H9 (cell line): ENCODE measurements around the gene ARMH1. TPM values are rescaled to one million over a fixed set of nuclear protein-coding genes. Genes with fewer than 3 reads are reported as not detected.
A peak's percentile ranks its signal among the peaks of the same experiment; 100 is the strongest.

Source experiments
- DNase-seq: peaks from one replicate; pipeline ENCODE4 v3.0.0-alpha.2; 2017
- H2AFZ ChIP-seq: one replicate; pipeline ENCODE4 v1.6.1; 2013; ENCODE audit warnings: mild to moderate bottlenecking, low read length, control low read depth, moderate library complexity
- H2AK5ac ChIP-seq: 2 replicates; pipeline ENCODE4 v1.6.1; 2013; ENCODE audit warnings: low read length, control low read depth, mixed read lengths; ENCODE audit not compliant: insufficient read length
- H2BK120ac ChIP-seq: one replicate; pipeline ENCODE4 v1.6.1; 2013; ENCODE audit warnings: low read depth, mild to moderate bottlenecking, low read length, control low read depth, inconsistent platforms; ENCODE audit not compliant: poor library complexity, severe bottlenecking
- H2BK12ac ChIP-seq: 2 replicates; pipeline ENCODE4 v1.6.1; 2013; ENCODE audit warnings: low read length, control low read depth, mixed read lengths, low read depth; ENCODE audit not compliant: insufficient read length
- H2BK15ac ChIP-seq: 2 replicates; pipeline ENCODE4 v1.6.1; 2013; ENCODE audit warnings: low read depth, low read length, control low read depth
- H2BK20ac ChIP-seq: one replicate; pipeline ENCODE4 v1.6.1; 2013; ENCODE audit warnings: low read depth, mild to moderate bottlenecking, low read length, control low read depth, inconsistent platforms; ENCODE audit not compliant: poor library complexity, severe bottlenecking
- H2BK5ac ChIP-seq: 2 replicates; pipeline ENCODE4 v1.6.1; 2013; ENCODE audit warnings: low read length, control low read depth, mixed read lengths; ENCODE audit not compliant: insufficient read length
- H3K14ac ChIP-seq: 2 replicates; pipeline ENCODE4 v1.6.1; 2013; ENCODE audit warnings: low read length, control low read depth; ENCODE audit not compliant: insufficient read depth
- H3K18ac ChIP-seq: 2 replicates; pipeline ENCODE4 v1.6.1; 2013; ENCODE audit warnings: low read depth, mild to moderate bottlenecking, mixed read lengths, low read length, control low read depth; ENCODE audit not compliant: insufficient read length
- H3K23ac ChIP-seq: 2 replicates; pipeline ENCODE4 v1.6.1; 2013; ENCODE audit warnings: low read length, control low read depth, mixed read lengths, low read depth; ENCODE audit not compliant: insufficient read length
- H3K23me2 ChIP-seq: 2 replicates; pipeline ENCODE4 v1.6.1; 2013; ENCODE audit warnings: low read depth, mild to moderate bottlenecking, mixed read lengths, low read length, control low read depth; ENCODE audit not compliant: insufficient read length, poor library complexity, severe bottlenecking
- H3K27ac ChIP-seq: 2 replicates; pipeline ENCODE4 v1.5.1; 2013; ENCODE audit warnings: low read length, control low read depth, mixed read lengths, low read depth; ENCODE audit not compliant: insufficient read length
- H3K27me3 ChIP-seq: 2 replicates; pipeline ENCODE4 v1.6.1; 2013; ENCODE audit warnings: low read length, control low read depth, inconsistent platforms; ENCODE audit not compliant: insufficient read depth
- H3K4ac ChIP-seq: 2 replicates; pipeline ENCODE4 v1.6.1; 2013; ENCODE audit warnings: low read depth, mild to moderate bottlenecking, control low read depth, inconsistent platforms, low read length, moderate library complexity
- H3K4me1 ChIP-seq: 2 replicates; pipeline ENCODE4 v1.6.1; 2013; ENCODE audit warnings: low read length, control low read depth, inconsistent platforms; ENCODE audit not compliant: insufficient read depth
- H3K4me2 ChIP-seq: 2 replicates; pipeline ENCODE4 v1.6.1; 2013; ENCODE audit warnings: low read length, control low read depth, mixed read lengths; ENCODE audit not compliant: insufficient read length, insufficient read depth
- H3K56ac ChIP-seq: 2 replicates; pipeline ENCODE4 v1.6.1; 2013; ENCODE audit warnings: low read depth, mild to moderate bottlenecking, mixed read lengths, low read length, control low read depth; ENCODE audit not compliant: insufficient read length
- H3K79me1 ChIP-seq: 2 replicates; pipeline ENCODE4 v1.6.1; 2013; ENCODE audit warnings: low read depth, mild to moderate bottlenecking, moderate library complexity, low read length, control low read depth, inconsistent platforms; ENCODE audit not compliant: insufficient read depth, poor library complexity, severe bottlenecking
- H3K79me2 ChIP-seq: 2 replicates; pipeline ENCODE4 v1.6.1; 2013; ENCODE audit warnings: low read length, control low read depth, inconsistent platforms; ENCODE audit not compliant: insufficient read depth
- H3K9ac ChIP-seq: 2 replicates; pipeline ENCODE4 v1.6.1; 2013; ENCODE audit warnings: low read length, control low read depth, mixed read lengths; ENCODE audit not compliant: insufficient read length; ENCODE audit errors: extremely low read depth
- H3K9me3 ChIP-seq: one replicate; pipeline ENCODE4 v1.6.1; 2013; ENCODE audit warnings: low read depth, low read length, inconsistent platforms; ENCODE audit not compliant: control insufficient read depth
- H3T11ph ChIP-seq: one replicate; pipeline ENCODE4 v1.6.1; 2013; ENCODE audit warnings: mild to moderate bottlenecking, low read length, control low read depth, inconsistent platforms
- H4K20me1 ChIP-seq: one replicate; pipeline ENCODE4 v1.6.1; 2013; ENCODE audit not compliant: control insufficient read depth, insufficient read length, insufficient read depth
- H4K5ac ChIP-seq: 2 replicates; pipeline ENCODE4 v1.6.1; 2013; ENCODE audit warnings: low read depth, mild to moderate bottlenecking, mixed read lengths, low read length, control low read depth; ENCODE audit not compliant: insufficient read length
- H4K8ac ChIP-seq: replicated peaks from 2 replicates; pipeline ENCODE4 v1.6.1; 2013; ENCODE audit warnings: low read length, control low read depth, mixed read lengths, low read depth; ENCODE audit not compliant: insufficient read length
- H4K91ac ChIP-seq: 2 replicates; pipeline ENCODE4 v1.6.1; 2013; ENCODE audit warnings: low read depth, mild to moderate bottlenecking, moderate library complexity, mixed read lengths, low read length, control low read depth; ENCODE audit not compliant: insufficient read length
- H3K27ac Mint-ChIP-seq, 3 experiments: 2 replicates in 2 of 3; 3 replicates in 1 of 3; pipeline ENCODE4 v1.8.0; 2020 to 2021; ENCODE audit warnings: mixed read lengths in 3 of 3, mild to moderate bottlenecking in 1 of 3, moderate library complexity in 1 of 3
- H3K27me3 Mint-ChIP-seq: 2 replicates; pipeline ENCODE4 v1.8.0; 2021; ENCODE audit warnings: low read depth, mild to moderate bottlenecking, moderate library complexity, mixed read lengths
- H3K36me3 Mint-ChIP-seq, 3 experiments: 2 replicates in 2 of 3; 3 replicates in 1 of 3; pipeline ENCODE4 v1.8.0; 2020 to 2021; ENCODE audit warnings: low read depth in 3 of 3, mixed read lengths in 3 of 3; ENCODE audit not compliant: insufficient read depth in 1 of 3
- H3K4me1 Mint-ChIP-seq, 2 experiments: 2 replicates each; pipeline ENCODE4 v1.8.0; 2020; ENCODE audit warnings: mixed read lengths in 2 of 2
- H3K4me3 Mint-ChIP-seq, 2 experiments: 2 replicates in 1 of 2; 3 replicates in 1 of 2; pipeline ENCODE4 v1.8.0; 2020 to 2021; ENCODE audit warnings: mild to moderate bottlenecking in 2 of 2, mixed read lengths in 2 of 2, moderate library complexity in 1 of 2
- H3K9me3 Mint-ChIP-seq, 2 experiments: 2 replicates in 1 of 2; 3 replicates in 1 of 2; pipeline ENCODE4 v1.8.0; 2020; ENCODE audit warnings: mild to moderate bottlenecking in 2 of 2, mixed read lengths in 2 of 2, moderate library complexity in 1 of 2
- WGBS: extraction: QIAGEN DNeasy Blood & Tissue Kit; methylation state at CpG from one replicate; pipeline ENCODE4 v1.1.7; 2013; ENCODE audit warnings: missing lambda C conversion rate, low lambda C conversion rate, mixed read lengths; ENCODE audit not compliant: insufficient read length; ENCODE audit errors: extremely low coverage; 5-methylcytosine and 5-hydroxymethylcytosine counted together
- total RNA-seq: library from RNA; stranded (reverse); gene quantifications from 2 replicates; pipeline ENCODE4 v1.2.1, GENCODE V29; 2021
- TF ChIP-seq, protein P1 (sequence below): fragments of 200-600 bp; sonication (generic); conservative IDR thresholded peaks from 3 replicates; pipeline ENCODE4 v1.8.0; 2021; ENCODE audit warnings: antibody characterized with exemption, mild to moderate bottlenecking

ARMH1 gene
- total RNA-seq, 1 experiment from 2014 or later, result 1.0 TPM

DNA sequence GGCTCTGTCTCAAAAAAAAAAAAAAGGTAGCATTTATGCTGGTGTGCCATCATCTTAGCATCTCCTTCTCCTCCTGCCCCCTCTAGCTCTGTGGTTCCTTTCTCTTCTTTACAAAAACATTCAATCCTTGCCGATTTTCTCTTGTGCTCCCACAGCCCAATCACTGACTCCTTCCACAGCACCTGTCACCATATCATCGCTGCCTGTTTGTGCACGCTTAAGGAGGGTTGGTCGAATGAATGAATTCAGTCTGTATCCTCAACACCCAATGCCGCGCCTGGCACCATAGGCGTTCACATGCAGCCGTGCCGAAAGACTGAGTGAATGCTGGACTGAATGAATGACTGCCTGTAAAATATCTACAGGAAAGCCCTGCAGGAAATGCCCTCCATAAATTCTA lies 48.5 kb downstream of the ARMH1 start:
- H3K23me2 ChIP-seq, result no peaks in the 10 kb centered on the region
- H3K27ac ChIP-seq, result no peak overlapping the region
- no peaks in the 10 kb centered on the region for H3K79me2 ChIP-seq
- H4K8ac ChIP-seq, result no peak overlapping the region
- no peaks in the 10 kb centered on the region for H3K79me1 ChIP-seq
- no peak overlapping the region for H3K23ac ChIP-seq
- WGBS, result no CpG with 5 or more reads among the region's 9 CpGs
- no peaks in the 10 kb centered on the region for H3K27me3 ChIP-seq
- no peak overlapping the region for H2BK20ac ChIP-seq
- Mint-ChIP-seq H3K9me3 (peaks cover 0 to 2% of the 10 kb centered on the region in 2 experiments; a peak in 1 of 5 replicates), H3K27me3 (peaks cover under 1% of the 10 kb centered on the region), H3K4me3 (no peak overlapping the region), H3K4me1 (peaks cover 14 to 18% of the 10 kb centered on the region in 2 experiments), H3K27ac (peak overlapping the region in 1 of 3 experiments; percentile 18; a peak in 1 of 7 replicates), H3K36me3 (no peaks in the 10 kb centered on the region)
- H3K56ac ChIP-seq, result no peak overlapping the region
- no peak overlapping the region for H3K9ac ChIP-seq
- TF ChIP-seq, protein P1, sequence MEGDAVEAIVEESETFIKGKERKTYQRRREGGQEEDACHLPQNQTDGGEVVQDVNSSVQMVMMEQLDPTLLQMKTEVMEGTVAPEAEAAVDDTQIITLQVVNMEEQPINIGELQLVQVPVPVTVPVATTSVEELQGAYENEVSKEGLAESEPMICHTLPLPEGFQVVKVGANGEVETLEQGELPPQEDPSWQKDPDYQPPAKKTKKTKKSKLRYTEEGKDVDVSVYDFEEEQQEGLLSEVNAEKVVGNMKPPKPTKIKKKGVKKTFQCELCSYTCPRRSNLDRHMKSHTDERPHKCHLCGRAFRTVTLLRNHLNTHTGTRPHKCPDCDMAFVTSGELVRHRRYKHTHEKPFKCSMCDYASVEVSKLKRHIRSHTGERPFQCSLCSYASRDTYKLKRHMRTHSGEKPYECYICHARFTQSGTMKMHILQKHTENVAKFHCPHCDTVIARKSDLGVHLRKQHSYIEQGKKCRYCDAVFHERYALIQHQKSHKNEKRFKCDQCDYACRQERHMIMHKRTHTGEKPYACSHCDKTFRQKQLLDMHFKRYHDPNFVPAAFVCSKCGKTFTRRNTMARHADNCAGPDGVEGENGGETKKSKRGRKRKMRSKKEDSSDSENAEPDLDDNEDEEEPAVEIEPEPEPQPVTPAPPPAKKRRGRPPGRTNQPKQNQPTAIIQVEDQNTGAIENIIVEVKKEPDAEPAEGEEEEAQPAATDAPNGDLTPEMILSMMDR, result no peak
- H3K18ac ChIP-seq, result no peak overlapping the region
- no peak overlapping the region for H2AFZ ChIP-seq
- H4K91ac ChIP-seq, result no peak overlapping the region
- no peak overlapping the region for H3K4me2 ChIP-seq
- H4K20me1 ChIP-seq, result no peaks in the 10 kb centered on the region
- H2BK120ac ChIP-seq, result no peak overlapping the region
- no peak for DNase-seq
- H4K5ac ChIP-seq, result no peak overlapping the region
- no peak overlapping the region for H2BK5ac ChIP-seq
- H3K4me1 ChIP-seq, result no peaks in the 10 kb centered on the region
- H3K4ac ChIP-seq, result no peak overlapping the region
- H2BK15ac ChIP-seq, result no peak overlapping the region
- H2AK5ac ChIP-seq, result no peak overlapping the region
- H3K9me3 ChIP-seq, result no peaks in the 10 kb centered on the region
- H2BK12ac ChIP-seq, result no peak overlapping the region
- H3K14ac ChIP-seq, result no peak overlapping the region
- H3T11ph ChIP-seq, result no peak overlapping the region
